H1 (cell line): Measurements from ENCODE around the gene TEX14. TPM values are rescaled to one million over a fixed set of nuclear protein-coding genes. Genes with fewer than 3 reads are reported as not detected.
A peak's percentile ranks its signal among the peaks of the same experiment; 100 is the strongest.

Source experiments
- CTCF ChIA-PET: fragments of 300-600 bp; sonication (Branson Sonifier 250); formaldehyde crosslinking; loops from one replicate; lab custom pipeline; 2021; ENCODE audit not compliant: partially characterized antibody; lab: Charles Lee
- POLR2A ChIA-PET: fragments of 300-600 bp; sonication (Branson Sonifier 250); formaldehyde crosslinking; loops from one replicate; lab custom pipeline; 2021; ENCODE audit warnings: inconsistent platforms; ENCODE audit not compliant: partially characterized antibody; lab: Charles Lee
- DNase-seq, 2 experiments: peaks; one replicate each; pipeline versions ENCODE4 v3.0.0 to v3.0.0-alpha.2; 2010 to 2022; ENCODE audit warnings: low spot score in 2 of 2, low read depth in 1 of 2, mixed read lengths in 1 of 2
- FAIRE-seq: peaks from 2 replicates; lab custom pipeline; 2011; peaks lifted over from hg19 to GRCh38; lab: Jason Lieb, UNC
- H2AFZ ChIP-seq: 2 replicates; pipeline ENCODE4 v1.8.1; 2012; ENCODE audit warnings: low read length, inconsistent platforms
- H2AK5ac ChIP-seq: 2 replicates; pipeline ENCODE4 v1.6.1; 2013; ENCODE audit warnings: low read depth, low read length
- H2BK120ac ChIP-seq: replicated peaks from 2 replicates; pipeline ENCODE3; 2013; ENCODE audit warnings: low read depth, low read length, inconsistent platforms
- H2BK12ac ChIP-seq: 2 replicates; pipeline ENCODE4 v1.6.1; 2013; ENCODE audit warnings: low read depth, low read length
- H2BK15ac ChIP-seq: 2 replicates; pipeline ENCODE4 v1.6.1; 2013; ENCODE audit warnings: low read length
- H2BK20ac ChIP-seq: 2 replicates; pipeline ENCODE4 v1.6.1; 2013; ENCODE audit warnings: low read length
- H2BK5ac ChIP-seq: 2 replicates; pipeline ENCODE4 v1.6.1; 2013; ENCODE audit warnings: low read depth, low read length
- H3K14ac ChIP-seq: 2 replicates; pipeline ENCODE4 v1.6.1; 2013; ENCODE audit warnings: inconsistent platforms; ENCODE audit not compliant: insufficient read length
- H3K18ac ChIP-seq: 2 replicates; pipeline ENCODE4 v1.6.1; 2013; ENCODE audit warnings: low read length; ENCODE audit errors: extremely low read depth
- H3K23ac ChIP-seq: 2 replicates; pipeline ENCODE4 v1.6.1; 2013; ENCODE audit warnings: inconsistent platforms; ENCODE audit not compliant: insufficient read length
- H3K23me2 ChIP-seq: 2 replicates; pipeline ENCODE4 v1.6.1; 2013; ENCODE audit warnings: low read depth, low read length
- H3K27ac ChIP-seq: 2 replicates; pipeline ENCODE4 v1.6.1; 2011; ENCODE audit warnings: low read depth, low read length, inconsistent platforms
- H3K27me3 ChIP-seq, 4 experiments: replicated peaks in 1 of 4; 1 replicate in 1 of 4; 2 replicates in 3 of 4; pipeline versions ENCODE4 v1.6.1 to v1.8.1; 2011 to 2013; ENCODE audit warnings: low read length in 3 of 4, mild to moderate bottlenecking in 3 of 4, inconsistent platforms in 2 of 4, mixed read lengths in 2 of 4, moderate library complexity in 1 of 4; ENCODE audit not compliant: control insufficient read depth in 3 of 4, insufficient read depth in 3 of 4; ENCODE audit errors: extremely low read depth in 1 of 4
- H3K36me3 ChIP-seq, 4 experiments: 2 replicates each; pipeline versions ENCODE4 v1.6.1 to v1.8.1; 2011 to 2013; ENCODE audit warnings: mild to moderate bottlenecking in 4 of 4, low read length in 3 of 4, moderate library complexity in 2 of 4, control low read depth in 1 of 4, inconsistent platforms in 1 of 4; ENCODE audit not compliant: insufficient read depth in 4 of 4, control insufficient read depth in 2 of 4
- H3K4ac ChIP-seq: replicated peaks from 2 replicates; pipeline ENCODE3; 2013; ENCODE audit warnings: low read length, low read depth, mixed read lengths, inconsistent platforms; ENCODE audit not compliant: insufficient read length
- H3K4me1 ChIP-seq, 4 experiments: replicated peaks in 1 of 4; 1 replicate in 1 of 4; 2 replicates in 3 of 4; pipeline versions ENCODE4 v1.6.1 to v1.8.1; 2011 to 2013; ENCODE audit warnings: low read length in 3 of 4, inconsistent platforms in 2 of 4, mixed read lengths in 1 of 4; ENCODE audit not compliant: insufficient read depth in 4 of 4, control insufficient read depth in 3 of 4
- H3K4me2 ChIP-seq, 2 experiments: 2 replicates each; pipeline versions ENCODE4 v1.6.1 to v1.8.1; 2011 to 2013; ENCODE audit warnings: low read depth in 2 of 2, low read length in 2 of 2, control low read depth in 1 of 2, inconsistent platforms in 1 of 2, mild to moderate bottlenecking in 1 of 2; ENCODE audit not compliant: insufficient read depth in 1 of 2
- H3K4me3 ChIP-seq, 4 experiments: fragments of 200-600, 300-600 bp in 1 of 4; sonication (generic), shearing (Covaris generic), sonication (Bioruptor Twin) in 1 of 4; 2 replicates each; pipeline versions ENCODE4 v1.5.1 to v1.8.1; 2011 to 2016; ENCODE audit warnings: low read length in 4 of 4, low read depth in 3 of 4, control low read depth in 2 of 4, inconsistent platforms in 2 of 4, mild to moderate bottlenecking in 2 of 4, mixed read lengths in 1 of 4, moderate library complexity in 1 of 4; ENCODE audit not compliant: insufficient read depth in 2 of 4; ENCODE audit errors: extremely low read depth in 1 of 4
- H3K56ac ChIP-seq: replicated peaks from 2 replicates; pipeline ENCODE3; 2013; ENCODE audit warnings: low read depth, mild to moderate bottlenecking, mixed read lengths, low read length, inconsistent platforms; ENCODE audit not compliant: insufficient read length
- H3K79me1 ChIP-seq: 2 replicates; pipeline ENCODE4 v1.6.1; 2013; ENCODE audit warnings: low read depth, low read length, control low read depth
- H3K79me2 ChIP-seq, 2 experiments: 2 replicates each; pipeline versions ENCODE4 v1.6.1 to v1.8.1; 2012 to 2013; ENCODE audit warnings: low read length in 2 of 2, mild to moderate bottlenecking in 2 of 2, inconsistent platforms in 1 of 2; ENCODE audit not compliant: insufficient read depth in 2 of 2, control insufficient read depth in 1 of 2
- H3K9ac ChIP-seq, 4 experiments: replicated peaks in 1 of 4; 1 replicate in 1 of 4; 2 replicates in 3 of 4; pipeline versions ENCODE4 v1.6.1 to v1.8.1; 2011 to 2013; ENCODE audit warnings: low read depth in 3 of 4, low read length in 3 of 4, control low read depth in 2 of 4, mild to moderate bottlenecking in 2 of 4, moderate library complexity in 2 of 4, inconsistent platforms in 1 of 4; ENCODE audit errors: extremely low read depth in 1 of 4
- H3K9me3 ChIP-seq, 2 experiments: 2 replicates each; pipeline versions ENCODE4 v1.6.1 to v1.8.1; 2012 to 2013; ENCODE audit warnings: mild to moderate bottlenecking in 2 of 2, moderate library complexity in 2 of 2, control low read depth in 1 of 2, inconsistent platforms in 1 of 2, low read depth in 1 of 2, low read length in 1 of 2, mixed read lengths in 1 of 2; ENCODE audit not compliant: insufficient read depth in 2 of 2
- H4K20me1 ChIP-seq, 2 experiments: replicated peaks in 1 of 2; 2 replicates each; pipeline versions ENCODE3 to v1.8.1; 2011 to 2013; ENCODE audit warnings: inconsistent platforms in 2 of 2, low read length in 2 of 2, mild to moderate bottlenecking in 1 of 2; ENCODE audit not compliant: insufficient read depth in 2 of 2, control insufficient read depth in 1 of 2
- H4K5ac ChIP-seq: 2 replicates; pipeline ENCODE4 v1.6.1; 2013; ENCODE audit warnings: low read length, low read depth, mixed read lengths, inconsistent platforms; ENCODE audit not compliant: insufficient read length
- H4K8ac ChIP-seq: 2 replicates; pipeline ENCODE4 v1.8.0; 2013; ENCODE audit warnings: mild to moderate bottlenecking, moderate library complexity, low read length, inconsistent platforms; ENCODE audit not compliant: insufficient read depth; ENCODE audit errors: extremely low read depth
- H4K91ac ChIP-seq: replicated peaks from 2 replicates; pipeline ENCODE3; 2013; ENCODE audit warnings: low read length, mixed read lengths, inconsistent platforms; ENCODE audit not compliant: insufficient read length
- CBX8 ChIP-seq: fragments of 300-800, 300-1000 bp; sonication (generic); IDR thresholded peaks from 2 replicates; pipeline ENCODE4 v1.7.1; 2016; ENCODE audit warnings: low read depth, low read length, borderline replicate concordance
- CHD1 ChIP-seq: IDR thresholded peaks from 2 replicates; pipeline ENCODE4 v1.6.1; 2012; ENCODE audit warnings: low read depth, low read length, improper control_type of control experiment
- JUND ChIP-seq: IDR thresholded peaks from 2 replicates; pipeline ENCODE4 v1.6.1; 2011; ENCODE audit warnings: mild to moderate bottlenecking, improper control_type of control experiment, low read length
- KDM5A ChIP-seq: fragments of 200-600 bp; IDR thresholded peaks from 2 replicates; pipeline ENCODE4 v1.7.1; 2012; ENCODE audit warnings: mild to moderate bottlenecking, low read length, inconsistent platforms, mixed read lengths
- PHF8 ChIP-seq: fragments of 200-600 bp; sonication (generic); conservative IDR thresholded peaks from 2 replicates; pipeline ENCODE4 v1.7.1; 2012; ENCODE audit warnings: low read depth, mild to moderate bottlenecking, inconsistent platforms, low read length, moderate library complexity
- RBBP5 ChIP-seq: IDR thresholded peaks from 2 replicates; pipeline ENCODE4 v1.7.1; 2012; ENCODE audit warnings: low read depth, mild to moderate bottlenecking, inconsistent platforms, low read length, moderate library complexity, borderline replicate concordance
- SIN3A ChIP-seq, 2 experiments: IDR thresholded peaks in 1 of 2; conservative IDR thresholded peaks in 1 of 2; 2 replicates each; pipeline ENCODE4 v1.6.1; 2011 to 2012; ENCODE audit warnings: low read length in 2 of 2, improper control_type of control experiment in 1 of 2, low read depth in 1 of 2, mild to moderate bottlenecking in 1 of 2
- WGBS, 2 experiments: shearing (Covaris generic) in 1 of 2; methylation state at CpG; one replicate each; pipeline versions ENCODE4 v1.1.6 to v1.1.7; 2013 to 2015; ENCODE audit warnings: low lambda C conversion rate in 2 of 2, mixed read lengths in 2 of 2, inconsistent platforms in 1 of 2, low coverage in 1 of 2, missing lambda C conversion rate in 1 of 2; ENCODE audit not compliant: insufficient replicate concordance in 2 of 2, insufficient coverage in 1 of 2, insufficient read length in 1 of 2; ENCODE audit errors: extremely low coverage in 1 of 2, missing lambda C conversion rate in 1 of 2; 5-methylcytosine and 5-hydroxymethylcytosine counted together
- polyA plus RNA-seq, 7 experiments: library from polyadenylated mRNA; depleted of rRNA in 3 of 7; stranded (reverse) in 5 of 7; unstranded in 2 of 7; fragments of >200 nt in 5 of 7; fragments of 200-250 nt in 2 of 7; gene quantifications; 1 replicate in 5 of 7; 2 replicates in 1 of 7; 4 replicates in 1 of 7; pipeline versions ENCODE4 v1.2.1 to v1.2.3, GENCODE V29; 2011 to 2013; ENCODE audit warnings: missing spikeins in 2 of 7, mixed read lengths in 2 of 7
- total RNA-seq: library from RNA; stranded (reverse); fragmentation: NEBNext Ultra II Directional; extraction: Animal tissue kit (Norgen Biotek cat#: 25700); gene quantifications from 2 replicates; pipeline ENCODE4 v1.2.1, GENCODE V29; 2021
- TF ChIP-seq, protein P1 (sequence below): IDR thresholded peaks from 2 replicates; pipeline ENCODE4 v1.6.1; 2012; ENCODE audit warnings: inconsistent platforms
- TF ChIP-seq, protein P2 (sequence below): IDR thresholded peaks from 2 replicates; pipeline ENCODE4 v1.6.1; 2012; ENCODE audit warnings: low read length, inconsistent platforms
- TF ChIP-seq, protein P3 (sequence below): IDR thresholded peaks from 2 replicates; pipeline ENCODE4 v1.6.1; 2012; ENCODE audit warnings: inconsistent platforms

TEX14 gene
- total and polyA plus RNA-seq, 2 of the 8 experiments (the other 6 are each of a cell fraction or from before 2014, with no cell fraction given) = 0.83 to 2.5 TPM

DNA sequence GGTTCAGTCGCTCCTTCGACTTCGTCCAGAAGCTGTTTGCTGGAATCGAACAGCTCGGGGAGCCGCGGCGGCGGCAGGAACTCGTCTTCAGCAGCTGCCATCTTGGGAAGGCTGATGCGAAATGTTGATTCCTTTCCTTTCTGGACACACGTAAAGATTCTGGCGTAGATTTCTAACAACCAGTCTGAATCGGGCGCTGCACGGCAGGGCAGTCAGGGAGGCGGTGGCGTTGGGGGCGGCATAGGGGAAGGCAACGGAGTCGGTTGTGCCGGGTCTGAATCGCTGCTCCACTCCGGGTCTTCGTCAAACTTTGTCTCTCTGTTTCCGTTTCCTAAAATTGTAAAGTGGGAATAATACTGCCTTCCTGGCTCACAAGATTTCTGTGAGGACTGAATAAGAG is 30.3 kb downstream of the TEX14 start:
- Histone ChIP-seq H3K23ac (no peak overlapping the region), H3K4me3 (no peak overlapping the region), H3K23me2 (peaks cover 2% of the 10 kb centered on the region), H4K8ac (peak overlapping the region; percentile 18), H3K4me1 (peaks cover 0 to 7% (median 1%) of the 10 kb centered on the region in 4 experiments; a peak in 2 of 7 replicates), H3K36me3 (no peaks in the 10 kb centered on the region), H3K56ac (no peak overlapping the region), H3K79me2 (no peaks in the 10 kb centered on the region), H3K27ac (no peak overlapping the region), H2BK20ac (no peak overlapping the region), H3K18ac (no peak overlapping the region), H2BK12ac (no peak overlapping the region), H4K91ac (no peak overlapping the region), H3K9me3 (no peaks in the 10 kb centered on the region), H3K79me1 (no peaks in the 10 kb centered on the region), H3K14ac (no peak overlapping the region), H3K9ac (no peak overlapping the region), H2BK5ac (no peak overlapping the region), H3K27me3 (no peaks in the 10 kb centered on the region), H3K4ac (no peak overlapping the region), H2AK5ac (no peak overlapping the region), H4K5ac (no peak overlapping the region), H2AFZ (peak overlapping the region; percentile 45), H4K20me1 (no peaks in the 10 kb centered on the region), H3K4me2 (no peak overlapping the region), H2BK15ac (no peak overlapping the region), H2BK120ac (no peak overlapping the region)
- FAIRE-seq = no peak
- CTCF ChIA-PET = interaction anchor here (1.1 to 1.7 kb wide), 2 partner anchors 9 to 30 kb away, joined by 5 to 7 read pairs; no protein-coding TSS in a partner anchor
- no peak for DNase-seq
- WGBS, 2 experiments = 97% methylated on average over 24 of the region's 26 CpGs; no CpG with 5 or more reads in 1 of the 2 experiments
- TF ChIP-seq, protein P1, sequence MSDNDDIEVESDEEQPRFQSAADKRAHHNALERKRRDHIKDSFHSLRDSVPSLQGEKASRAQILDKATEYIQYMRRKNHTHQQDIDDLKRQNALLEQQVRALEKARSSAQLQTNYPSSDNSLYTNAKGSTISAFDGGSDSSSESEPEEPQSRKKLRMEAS = no peak
- TF ChIP-seq PHF8 (no peak), SIN3A (conservative IDR thresholded peaks at IDR 0.05 in 1 of 2, IDR thresholded peaks at IDR 0.05 in 1 of 2; ENCODE audit: low read depth in 1 of 2, low read length in 2 of 2) (no peak), CBX8 (no peak), CHD1 (no peak), RBBP5 (no peak), JUND (no peak), KDM5A (no peak)
- TF ChIP-seq, protein P2, sequence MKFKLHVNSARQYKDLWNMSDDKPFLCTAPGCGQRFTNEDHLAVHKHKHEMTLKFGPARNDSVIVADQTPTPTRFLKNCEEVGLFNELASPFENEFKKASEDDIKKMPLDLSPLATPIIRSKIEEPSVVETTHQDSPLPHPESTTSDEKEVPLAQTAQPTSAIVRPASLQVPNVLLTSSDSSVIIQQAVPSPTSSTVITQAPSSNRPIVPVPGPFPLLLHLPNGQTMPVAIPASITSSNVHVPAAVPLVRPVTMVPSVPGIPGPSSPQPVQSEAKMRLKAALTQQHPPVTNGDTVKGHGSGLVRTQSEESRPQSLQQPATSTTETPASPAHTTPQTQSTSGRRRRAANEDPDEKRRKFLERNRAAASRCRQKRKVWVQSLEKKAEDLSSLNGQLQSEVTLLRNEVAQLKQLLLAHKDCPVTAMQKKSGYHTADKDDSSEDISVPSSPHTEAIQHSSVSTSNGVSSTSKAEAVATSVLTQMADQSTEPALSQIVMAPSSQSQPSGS = no peak
- TF ChIP-seq, protein P3, sequence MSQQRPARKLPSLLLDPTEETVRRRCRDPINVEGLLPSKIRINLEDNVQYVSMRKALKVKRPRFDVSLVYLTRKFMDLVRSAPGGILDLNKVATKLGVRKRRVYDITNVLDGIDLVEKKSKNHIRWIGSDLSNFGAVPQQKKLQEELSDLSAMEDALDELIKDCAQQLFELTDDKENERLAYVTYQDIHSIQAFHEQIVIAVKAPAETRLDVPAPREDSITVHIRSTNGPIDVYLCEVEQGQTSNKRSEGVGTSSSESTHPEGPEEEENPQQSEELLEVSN = no peak
- POLR2A ChIA-PET = interaction anchor here (1.9 to 5.7 kb wide), 3 partner anchors 14 to 344 kb away, joined by 4 to 230 read pairs (median 96); no protein-coding TSS in a partner anchor
